RWPE1 (cell line): Measurements from ENCODE around the gene PPP2R5B.

Experiments
- CTCF ChIA-PET: fragments of 350-600 bp; sonication (Branson Sonifier 250); formaldehyde crosslinking; extraction: SDS; loops from one replicate; lab custom pipeline; 2021; lab: Yijun Ruan, JAX
- POLR2A ChIA-PET: fragments of 400-600 bp; formaldehyde crosslinking; extraction: SDS; loops from one replicate; lab custom pipeline; 2020; ENCODE audit warnings: antibody characterized with exemption; ENCODE audit not compliant: low non-redundant PET; lab: Yijun Ruan, JAX
- DNase-seq: peaks from one replicate; pipeline ENCODE4 v3.0.0; 2012; ENCODE audit warnings: low spot score
- H3K27ac ChIP-seq: fragments of 450-650 bp; 2 replicates; pipeline ENCODE4 v1.5.1; 2017
- CTCF ChIP-seq: fragments of 450-650 bp; conservative IDR thresholded peaks from 2 replicates; pipeline ENCODE4 v1.5.1; 2017; ENCODE audit warnings: low read depth, mild to moderate bottlenecking

Gene PPP2R5B

GRCh38 chr11:64923944-64924909, at the start of gene PPP2R5B:
Gene PPP2R5B (plus strand): TSS chr11:64924689. CDS start chr11:64925735, 1,046 bp downstream.
- POLR2A ChIA-PET: no interaction called here
- peak; percentile 95 for DNase-seq
- H3K27ac ChIP-seq: peak within 1 kb of the TSS; percentile 92
- no peak for TF ChIP-seq CTCF
- CTCF ChIA-PET: interaction anchor here (0.6 to 1.2 kb wide), 5 partner anchors 12 to 463 kb away, joined by 3 to 6 read pairs (median 4); partner anchors contain the start of genes ARL2 and SNX15

- POLR2A ChIA-PET: interaction anchor here (2.5 kb wide), 1 partner anchor 21 kb away, joined by 7 read pairs; no protein-coding TSS in a partner anchor
- CTCF ChIA-PET: interaction anchor here (1.0 to 1.3 kb wide), 3 partner anchors 10 to 137 kb away, joined by 3 to 4 read pairs (median 3); no protein-coding TSS in a partner anchor
- DNase-seq: no peak
- no peak for TF ChIP-seq CTCF
- peak overlapping the region; percentile 86 for H3K27ac ChIP-seq
Measured at GRCh38 chr11:64875369-64876228, 48.9 kb upstream of the PPP2R5B start.

- ChIA-PET POLR2A (interaction anchor here (1.3 to 2.5 kb wide), 3 partner anchors 20 to 29 kb away, joined by 4 to 7 read pairs (median 6); no protein-coding TSS in a partner anchor), CTCF (interaction anchor here (0.8 to 1.3 kb wide), 3 partner anchors 12 to 136 kb away, joined by 3 read pairs; no protein-coding TSS in a partner anchor)
- no peak for DNase-seq
- H3K27ac ChIP-seq: peak overlapping the region; percentile 86
- no peak for TF ChIP-seq CTCF
Measured at GRCh38 chr11:64876229-64876750, 48.2 kb upstream of the PPP2R5B start.

- TF ChIP-seq CTCF: no peak
- peak overlapping the region; percentile 86 for H3K27ac ChIP-seq
- POLR2A ChIA-PET: interaction anchor here (1.3 to 2.5 kb wide), 3 partner anchors 20 to 29 kb away, joined by 4 to 7 read pairs (median 6); no protein-coding TSS in a partner anchor
- CTCF ChIA-PET: interaction anchor here (0.8 to 1.8 kb wide), 6 partner anchors 11 to 136 kb away, joined by 3 to 6 read pairs (median 4); no protein-coding TSS in a partner anchor
- peak; percentile 45 for DNase-seq
Measured at GRCh38 chr11:64876835-64877341, 47.6 kb upstream of the PPP2R5B start.

- H3K27ac ChIP-seq: peak overlapping the region; percentile 86
Measured at GRCh38 chr11:64877390-64878222, 46.9 kb upstream of the PPP2R5B start.

More at GRCh38 chr11:64877390-64878222, 46.9 kb upstream of the PPP2R5B start:
- CTCF ChIA-PET: interaction anchor here (0.6 to 1.8 kb wide), 13 partner anchors 10 to 304 kb away, joined by 3 to 6 read pairs (median 4); partner anchors contain the start of genes ARL2 and CAPN1
- TF ChIP-seq CTCF: no peak
- POLR2A ChIA-PET: interaction anchor here (0.6 to 2.5 kb wide), 4 partner anchors 21 to 75 kb away, joined by 4 to 7 read pairs (median 5); partner anchors contain the start of gene MAP4K2
- DNase-seq: no peak
